K562 (cell line): ENCODE measurements around the gene CHRNB4. TPM values are rescaled to one million over a fixed set of nuclear protein-coding genes. Genes with fewer than 3 reads are reported as not detected.

ENCODE experiments used
- ATAC-seq: fragments of 200-7000 bp; cut with Tn5 transposase; 3 replicates; pipeline ENCODE4 v1.9.1; 2020; ENCODE audit warnings: moderate library complexity
- BruUV-seq: library from RNA; stranded (reverse); fragments of 400-500 nt; replicated peaks from 2 replicates; lab custom pipeline; 2021; lab: Mats Ljungman, UMichigan
- CTCF ChIA-PET: fragments of 300-600 bp; formaldehyde crosslinking; extraction: SDS; loops from one replicate; lab custom pipeline; 2021; ENCODE audit warnings: low intra/inter-chr PET ratio; lab: Yijun Ruan, JAX
- POLR2A ChIA-PET: fragments of 300-600, 350-650 bp; sonication (Branson Sonifier 250); formaldehyde crosslinking; extraction: SDS; loops from one replicate; lab custom pipeline; 2021; ENCODE audit warnings: antibody characterized with exemption, inconsistent platforms; lab: Yijun Ruan, JAX
- DNase-seq, 4 experiments: peaks; one replicate each; pipeline versions ENCODE4 v3.0.0 to v3.0.0-alpha.2; 2011 to 2018; ENCODE audit warnings: low spot score in 3 of 4, mixed read lengths in 3 of 4; ENCODE audit errors: extremely low read depth in 1 of 4
- FAIRE-seq: peaks from 2 replicates; lab custom pipeline; 2011; peaks lifted over from hg19 to GRCh38; lab: Jason Lieb, UNC
- H2AFZ ChIP-seq: 2 replicates; pipeline ENCODE4 v1.6.0; 2011; ENCODE audit warnings: low read depth, low read length, control low read depth, inconsistent platforms
- H3K27ac ChIP-seq: fragments of 200-600 bp; 3 replicates; pipeline ENCODE4 v1.8.0; 2011; ENCODE audit warnings: low read depth, mild to moderate bottlenecking, control low read depth, inconsistent platforms, low read length, moderate library complexity, mixed read lengths; ENCODE audit errors: extremely low read depth
- H3K27me3 ChIP-seq, 2 experiments: fragments of 300-600 bp in 1 of 2; 2 replicates in 1 of 2; 3 replicates in 1 of 2; pipeline versions ENCODE4 v1.6.0 to v1.8.0; 2011; ENCODE audit warnings: inconsistent platforms in 2 of 2, low read length in 2 of 2, mild to moderate bottlenecking in 1 of 2, mixed read lengths in 1 of 2, moderate library complexity in 1 of 2; ENCODE audit not compliant: control insufficient read depth in 2 of 2, insufficient read depth in 2 of 2
- H3K36me3 ChIP-seq: fragments of 300-600 bp; 3 replicates; pipeline ENCODE4 v1.8.0; 2011; ENCODE audit warnings: mild to moderate bottlenecking, low read length, inconsistent platforms; ENCODE audit not compliant: control insufficient read depth, insufficient read depth
- H3K4me1 ChIP-seq, 2 experiments: fragments of 200-600 bp in 1 of 2; replicated peaks in 1 of 2; 2 replicates in 1 of 2; 3 replicates in 1 of 2; pipeline versions ENCODE4 v1.5.1 to v1.8.0; 2011; ENCODE audit warnings: inconsistent platforms in 2 of 2, low read length in 2 of 2, mild to moderate bottlenecking in 1 of 2, mixed read lengths in 1 of 2, moderate library complexity in 1 of 2; ENCODE audit not compliant: control insufficient read depth in 2 of 2, insufficient read depth in 2 of 2
- H3K4me2 ChIP-seq: 2 replicates; pipeline ENCODE4 v1.6.1; 2011; ENCODE audit warnings: low read length, control low read depth, inconsistent platforms, mixed read lengths; ENCODE audit not compliant: insufficient read depth
- H3K4me3 ChIP-seq: fragments of 200-600 bp; sonication (generic), shearing (Covaris generic); 2 replicates; pipeline ENCODE4 v1.5.1; 2016; ENCODE audit warnings: control low read depth, inconsistent platforms
- H3K79me2 ChIP-seq: fragments of 200-600 bp; 3 replicates; pipeline ENCODE4 v1.8.0; 2011; ENCODE audit warnings: low read length, inconsistent platforms; ENCODE audit not compliant: control insufficient read depth, insufficient read depth
- H3K9ac ChIP-seq, 2 experiments: 2 replicates each; pipeline versions ENCODE4 v1.6.0 to v1.6.1; 2011; ENCODE audit warnings: low read depth in 2 of 2, low read length in 2 of 2, control low read depth in 1 of 2, inconsistent platforms in 1 of 2, mild to moderate bottlenecking in 1 of 2, mixed read lengths in 1 of 2; ENCODE audit not compliant: insufficient read depth in 1 of 2
- H3K9me1 ChIP-seq: one replicate; pipeline ENCODE4 v1.6.0; 2011; ENCODE audit warnings: inconsistent platforms, mild to moderate bottlenecking, low read length, moderate library complexity; ENCODE audit not compliant: control insufficient read depth, insufficient read depth
- H3K9me3 ChIP-seq: replicated peaks from 2 replicates; pipeline ENCODE4 v1.5.1; 2011; ENCODE audit warnings: low read depth, low read length, inconsistent platforms; ENCODE audit not compliant: control insufficient read depth, insufficient read depth
- H4K20me1 ChIP-seq: replicated peaks from 2 replicates; pipeline ENCODE4 v1.6.1; 2011; ENCODE audit warnings: low read length, inconsistent platforms, mixed read lengths; ENCODE audit not compliant: control insufficient read depth, insufficient read depth
- CBX3 ChIP-seq, 2 experiments: IDR thresholded peaks; 1 replicate in 1 of 2; 2 replicates in 1 of 2; pipeline ENCODE4 v1.6.1; 2012; ENCODE audit warnings: inconsistent platforms in 2 of 2, low read length in 2 of 2, borderline replicate concordance in 1 of 2, control low read depth in 1 of 2
- CTBP1 ChIP-seq: fragments of 450-650 bp; IDR thresholded peaks from 2 replicates; pipeline ENCODE4 v1.6.1; 2016; ENCODE audit warnings: borderline replicate concordance
- HDAC8 ChIP-seq: fragments of 450-650 bp; IDR thresholded peaks from 2 replicates; pipeline ENCODE4 v1.6.1; 2016; ENCODE audit warnings: mild to moderate bottlenecking, missing genetic modification characterization, moderate library complexity, missing compliant biosample characterization
- LARP7 ChIP-seq: fragments of 450-650 bp; IDR thresholded peaks from 2 replicates; pipeline ENCODE4 v1.6.1; 2016
- NR2C1 ChIP-seq, 2 experiments: fragments of 450-650 bp; IDR thresholded peaks; 2 replicates each; pipeline ENCODE4 v1.6.1; 2017; ENCODE audit warnings: mild to moderate bottlenecking in 2 of 2, antibody characterized with exemption in 1 of 2, inconsistent platforms in 1 of 2, missing compliant biosample characterization in 1 of 2, missing genetic modification characterization in 1 of 2
- STAT6 ChIP-seq: sonication (generic); formaldehyde crosslinking; IDR thresholded peaks from 2 replicates; pipeline ENCODE4 v1.8.1; 2023; ENCODE audit warnings: mild to moderate bottlenecking, missing genetic modification reagents
- TOE1 ChIP-seq, 2 experiments: fragments of 450-650 bp in 1 of 2; sonication (generic) in 1 of 2; formaldehyde crosslinking in 1 of 2; IDR thresholded peaks; 2 replicates each; pipeline versions ENCODE4 v1.7.1 to v1.8.0; 2016 to 2022; ENCODE audit warnings: borderline replicate concordance in 2 of 2, mild to moderate bottlenecking in 2 of 2, antibody characterized with exemption in 1 of 2, inconsistent platforms in 1 of 2, low read depth in 1 of 2, missing genetic modification reagents in 1 of 2, moderate library complexity in 1 of 2
- ZBTB2 ChIP-seq: fragments of 450-650 bp; IDR thresholded peaks from 2 replicates; pipeline ENCODE4 v1.6.1; 2016; ENCODE audit warnings: antibody characterized with exemption
- ZNF143 ChIP-seq: sonication (generic); formaldehyde crosslinking; IDR thresholded peaks from 2 replicates; pipeline ENCODE4 v1.9.0; 2022; ENCODE audit warnings: mild to moderate bottlenecking, missing genetic modification reagents
- ZNF23 ChIP-seq: fragments of 250-450 bp; sonication (Bioruptor Pico); IDR thresholded peaks from 2 replicates; pipeline ENCODE4 v1.4.0; 2020; ENCODE audit warnings: mild to moderate bottlenecking
- ZNF395 ChIP-seq: fragments of 200-800 bp; sonication (Bioruptor generic); IDR thresholded peaks from 2 replicates; pipeline ENCODE4 v1.6.1; 2017; ENCODE audit warnings: missing genetic modification characterization, missing compliant biosample characterization
- ZNF449 ChIP-seq: fragments of 250-450 bp; sonication (Bioruptor Pico); IDR thresholded peaks from 2 replicates; pipeline ENCODE4 v1.8.0; 2022; ENCODE audit warnings: moderate library complexity, mild to moderate bottlenecking, inconsistent platforms
- ZNF561 ChIP-seq: fragments of 450-650 bp; formaldehyde crosslinking; conservative IDR thresholded peaks from 2 replicates; pipeline ENCODE4 v1.4.0; 2020; ENCODE audit warnings: mild to moderate bottlenecking, moderate library complexity
- ZNF57 ChIP-seq: fragments of 450-650 bp; formaldehyde crosslinking; IDR thresholded peaks from 2 replicates; pipeline ENCODE4 v1.4.0; 2020; ENCODE audit warnings: mild to moderate bottlenecking, moderate library complexity
- in situ Hi-C: fragments of 300-500 bp; cut with MboI; formaldehyde crosslinking; loops from 4 replicates; pipeline ENCODE4 v1.15.0; 2018; ENCODE audit warnings: inconsistent platforms, mixed read lengths
- intact Hi-C: fragments of 100-400 bp; cut with micrococcal nuclease; formaldehyde crosslinking; loops from 2 replicates; pipeline ENCODE4 v1.14.2; 2022
- polyA plus RNA-seq, 8 experiments: library from polyadenylated mRNA; depleted of rRNA in 4 of 8; stranded (reverse) in 5 of 8; unstranded in 3 of 8; fragments of >200 nt; fragmentation: Nextera tagmentation in 2 of 8; fragmentation: Illumina TruSeq in 1 of 8; extraction: Ambion mirVana in 2 of 8; extraction: Trizol in 1 of 8; gene quantifications; 2 replicates each; pipeline versions ENCODE4 v1.2.1 to v1.2.3, GENCODE V29; 2011 to 2014; ENCODE audit warnings: inconsistent platforms in 1 of 8, missing spikeins in 1 of 8
- total RNA-seq, 7 experiments: library from RNA; depleted of rRNA in 6 of 7; stranded (reverse); fragments of >200 nt in 6 of 7; fragmentation: Illumina TruSeq in 2 of 7; extraction: Trizol in 2 of 7; gene quantifications; 2 replicates each; pipeline versions ENCODE4 v1.2.1 to v1.2.3, GENCODE V29; 2011 to 2021; ENCODE audit warnings: low replicate concordance in 1 of 7

Gene CHRNB4
- total and polyA plus RNA-seq, 9 of the 15 experiments (the other 6 are each of a cell fraction or from before 2014, with no cell fraction given), result 0.08 to 0.18 TPM; not detected in 7

GRCh38 chr15:78658823-78659222, 17.8 kb upstream of the CHRNB4 start:
- intact Hi-C loops (no loop called here), in situ Hi-C loops (no loop called here)
- 0 out of 5 replicates have a peak, but pooled peaks cover 0 to 3% of the 10 kb centered on the region in 2 experiments for H3K4me1 ChIP-seq
- H3K27ac ChIP-seq, result no peak overlapping the region
- no TSS peak for BruUV-seq
- no peaks in the 10 kb centered on the region for H3K36me3 ChIP-seq
- ATAC-seq (no peak), DNase-seq (no peak), FAIRE-seq (no peak)
- no peak overlapping the region for H3K9ac ChIP-seq
- ChIA-PET POLR2A (interaction anchor here (0.7 kb wide), 1 partner anchor 16 kb away, joined by 3 read pairs; no protein-coding TSS in a partner anchor), CTCF (no interaction called here)
- H2AFZ ChIP-seq, result no peak overlapping the region
- H4K20me1 ChIP-seq, result no peaks in the 10 kb centered on the region; the same call in 1 of the 2 replicates
- TF ChIP-seq ZNF23 (no peak), STAT6 (no peak), LARP7 (no peak), ZNF561 (CRISPR knock-in tag) (no peak), ZNF449 (no peak), ZNF395 (CRISPR knock-in tag) (no peak), CTBP1 (no peak), ZNF143 (CRISPR knock-in tag) (no peak), HDAC8 (tag) (no peak), ZBTB2 (no peak), TOE1 (IDR thresholded peaks at IDR 0.05; ENCODE audit: borderline replicate concordance) (no peak), TOE1 (CRISPR knock-in tag; IDR thresholded peaks at IDR 0.05; ENCODE audit: borderline replicate concordance, low read depth) (no peak), NR2C1 (IDR thresholded peaks at IDR 0.05) (no peak), NR2C1 (tag; IDR thresholded peaks at IDR 0.05) (no peak), ZNF57 (CRISPR knock-in tag) (no peak), CBX3 (IDR thresholded peaks at IDR 0.05; ENCODE audit: borderline replicate concordance in 1 of 2, low read length in 2 of 2) (no peak)
- H3K79me2 ChIP-seq, result no peaks in the 10 kb centered on the region
- peaks cover 15 to 26% of the 10 kb centered on the region in 2 experiments for H3K27me3 ChIP-seq
- H3K9me1 ChIP-seq, result no peaks in the 10 kb centered on the region
- no peaks in the 10 kb centered on the region for H3K9me3 ChIP-seq
- H3K4me2 ChIP-seq, result no peak overlapping the region
- H3K4me3 ChIP-seq, result no peak overlapping the region
